Hepatocyte (in vitro differentiated cells): ENCODE measurements around the gene ZNF862.

Experiments
- CTCF ChIP-seq: fragments of 200-600 bp; sonication (generic); IDR thresholded peaks from 2 replicates; pipeline ENCODE4 v1.5.1; 2016; ENCODE audit warnings: antibody characterized with exemption, mild to moderate bottlenecking; ENCODE audit not compliant: poor library complexity
- EZH2 ChIP-seq: fragments of 200-600 bp; sonication (generic); IDR thresholded peaks from 2 replicates; pipeline ENCODE4 v1.6.1; 2016; ENCODE audit warnings: antibody characterized with exemption, mild to moderate bottlenecking, borderline replicate concordance
- EZH2phosphoT487 ChIP-seq: fragments of 200-600 bp; sonication (generic); IDR thresholded peaks from one replicate; pipeline ENCODE4 v1.6.1; 2018; ENCODE audit warnings: antibody characterized with exemption, mild to moderate bottlenecking, low read depth, moderate library complexity; ENCODE audit not compliant: unreplicated experiment, severe bottlenecking

- TF ChIP-seq CTCF: no peak
- TF ChIP-seq EZH2phosphoT487: no peak
- no peak for TF ChIP-seq EZH2
These were observed 3.6 kb upstream of the ZNF862 start for GRCh38 chr7:149834601-149835000.
